H9 (cell line): ENCODE measurements around the gene SLC47A2. TPM values are rescaled to one million over a fixed set of nuclear protein-coding genes. Genes with fewer than 3 reads are reported as not detected.

ENCODE experiments used
- DNase-seq: peaks from one replicate; pipeline ENCODE4 v3.0.0-alpha.2; 2017
- H2AFZ ChIP-seq: one replicate; pipeline ENCODE4 v1.6.1; 2013; ENCODE audit warnings: mild to moderate bottlenecking, low read length, control low read depth, moderate library complexity
- H2AK5ac ChIP-seq: 2 replicates; pipeline ENCODE4 v1.6.1; 2013; ENCODE audit warnings: low read length, control low read depth, mixed read lengths; ENCODE audit not compliant: insufficient read length
- H2BK120ac ChIP-seq: one replicate; pipeline ENCODE4 v1.6.1; 2013; ENCODE audit warnings: low read depth, mild to moderate bottlenecking, low read length, control low read depth, inconsistent platforms; ENCODE audit not compliant: poor library complexity, severe bottlenecking
- H2BK12ac ChIP-seq: 2 replicates; pipeline ENCODE4 v1.6.1; 2013; ENCODE audit warnings: low read length, control low read depth, mixed read lengths, low read depth; ENCODE audit not compliant: insufficient read length
- H2BK15ac ChIP-seq: 2 replicates; pipeline ENCODE4 v1.6.1; 2013; ENCODE audit warnings: low read depth, low read length, control low read depth
- H2BK20ac ChIP-seq: one replicate; pipeline ENCODE4 v1.6.1; 2013; ENCODE audit warnings: low read depth, mild to moderate bottlenecking, low read length, control low read depth, inconsistent platforms; ENCODE audit not compliant: poor library complexity, severe bottlenecking
- H2BK5ac ChIP-seq: 2 replicates; pipeline ENCODE4 v1.6.1; 2013; ENCODE audit warnings: low read length, control low read depth, mixed read lengths; ENCODE audit not compliant: insufficient read length
- H3K14ac ChIP-seq: 2 replicates; pipeline ENCODE4 v1.6.1; 2013; ENCODE audit warnings: low read length, control low read depth; ENCODE audit not compliant: insufficient read depth
- H3K18ac ChIP-seq: 2 replicates; pipeline ENCODE4 v1.6.1; 2013; ENCODE audit warnings: low read depth, mild to moderate bottlenecking, mixed read lengths, low read length, control low read depth; ENCODE audit not compliant: insufficient read length
- H3K23ac ChIP-seq: 2 replicates; pipeline ENCODE4 v1.6.1; 2013; ENCODE audit warnings: low read length, control low read depth, mixed read lengths, low read depth; ENCODE audit not compliant: insufficient read length
- H3K23me2 ChIP-seq: 2 replicates; pipeline ENCODE4 v1.6.1; 2013; ENCODE audit warnings: low read depth, mild to moderate bottlenecking, mixed read lengths, low read length, control low read depth; ENCODE audit not compliant: insufficient read length, poor library complexity, severe bottlenecking
- H3K27ac ChIP-seq: 2 replicates; pipeline ENCODE4 v1.5.1; 2013; ENCODE audit warnings: low read length, control low read depth, mixed read lengths, low read depth; ENCODE audit not compliant: insufficient read length
- H3K27me3 ChIP-seq: 2 replicates; pipeline ENCODE4 v1.6.1; 2013; ENCODE audit warnings: low read length, control low read depth, inconsistent platforms; ENCODE audit not compliant: insufficient read depth
- H3K4ac ChIP-seq: 2 replicates; pipeline ENCODE4 v1.6.1; 2013; ENCODE audit warnings: low read depth, mild to moderate bottlenecking, control low read depth, inconsistent platforms, low read length, moderate library complexity
- H3K4me1 ChIP-seq: 2 replicates; pipeline ENCODE4 v1.6.1; 2013; ENCODE audit warnings: low read length, control low read depth, inconsistent platforms; ENCODE audit not compliant: insufficient read depth
- H3K4me2 ChIP-seq: 2 replicates; pipeline ENCODE4 v1.6.1; 2013; ENCODE audit warnings: low read length, control low read depth, mixed read lengths; ENCODE audit not compliant: insufficient read length, insufficient read depth
- H3K56ac ChIP-seq: 2 replicates; pipeline ENCODE4 v1.6.1; 2013; ENCODE audit warnings: low read depth, mild to moderate bottlenecking, mixed read lengths, low read length, control low read depth; ENCODE audit not compliant: insufficient read length
- H3K79me1 ChIP-seq: 2 replicates; pipeline ENCODE4 v1.6.1; 2013; ENCODE audit warnings: low read depth, mild to moderate bottlenecking, moderate library complexity, low read length, control low read depth, inconsistent platforms; ENCODE audit not compliant: insufficient read depth, poor library complexity, severe bottlenecking
- H3K79me2 ChIP-seq: 2 replicates; pipeline ENCODE4 v1.6.1; 2013; ENCODE audit warnings: low read length, control low read depth, inconsistent platforms; ENCODE audit not compliant: insufficient read depth
- H3K9ac ChIP-seq: 2 replicates; pipeline ENCODE4 v1.6.1; 2013; ENCODE audit warnings: low read length, control low read depth, mixed read lengths; ENCODE audit not compliant: insufficient read length; ENCODE audit errors: extremely low read depth
- H3K9me3 ChIP-seq: one replicate; pipeline ENCODE4 v1.6.1; 2013; ENCODE audit warnings: low read depth, low read length, inconsistent platforms; ENCODE audit not compliant: control insufficient read depth
- H3T11ph ChIP-seq: one replicate; pipeline ENCODE4 v1.6.1; 2013; ENCODE audit warnings: mild to moderate bottlenecking, low read length, control low read depth, inconsistent platforms
- H4K20me1 ChIP-seq: one replicate; pipeline ENCODE4 v1.6.1; 2013; ENCODE audit not compliant: control insufficient read depth, insufficient read length, insufficient read depth
- H4K5ac ChIP-seq: 2 replicates; pipeline ENCODE4 v1.6.1; 2013; ENCODE audit warnings: low read depth, mild to moderate bottlenecking, mixed read lengths, low read length, control low read depth; ENCODE audit not compliant: insufficient read length
- H4K8ac ChIP-seq: replicated peaks from 2 replicates; pipeline ENCODE4 v1.6.1; 2013; ENCODE audit warnings: low read length, control low read depth, mixed read lengths, low read depth; ENCODE audit not compliant: insufficient read length
- H4K91ac ChIP-seq: 2 replicates; pipeline ENCODE4 v1.6.1; 2013; ENCODE audit warnings: low read depth, mild to moderate bottlenecking, moderate library complexity, mixed read lengths, low read length, control low read depth; ENCODE audit not compliant: insufficient read length
- H3K27ac Mint-ChIP-seq, 3 experiments: 2 replicates in 2 of 3; 3 replicates in 1 of 3; pipeline ENCODE4 v1.8.0; 2020 to 2021; ENCODE audit warnings: mixed read lengths in 3 of 3, mild to moderate bottlenecking in 1 of 3, moderate library complexity in 1 of 3
- H3K27me3 Mint-ChIP-seq: 2 replicates; pipeline ENCODE4 v1.8.0; 2021; ENCODE audit warnings: low read depth, mild to moderate bottlenecking, moderate library complexity, mixed read lengths
- H3K36me3 Mint-ChIP-seq, 3 experiments: 2 replicates in 2 of 3; 3 replicates in 1 of 3; pipeline ENCODE4 v1.8.0; 2020 to 2021; ENCODE audit warnings: low read depth in 3 of 3, mixed read lengths in 3 of 3; ENCODE audit not compliant: insufficient read depth in 1 of 3
- H3K4me1 Mint-ChIP-seq, 2 experiments: 2 replicates each; pipeline ENCODE4 v1.8.0; 2020; ENCODE audit warnings: mixed read lengths in 2 of 2
- H3K4me3 Mint-ChIP-seq, 2 experiments: 2 replicates in 1 of 2; 3 replicates in 1 of 2; pipeline ENCODE4 v1.8.0; 2020 to 2021; ENCODE audit warnings: mild to moderate bottlenecking in 2 of 2, mixed read lengths in 2 of 2, moderate library complexity in 1 of 2
- H3K9me3 Mint-ChIP-seq, 2 experiments: 2 replicates in 1 of 2; 3 replicates in 1 of 2; pipeline ENCODE4 v1.8.0; 2020; ENCODE audit warnings: mild to moderate bottlenecking in 2 of 2, mixed read lengths in 2 of 2, moderate library complexity in 1 of 2
- WGBS: extraction: QIAGEN DNeasy Blood & Tissue Kit; methylation state at CpG from one replicate; pipeline ENCODE4 v1.1.7; 2013; ENCODE audit warnings: missing lambda C conversion rate, low lambda C conversion rate, mixed read lengths; ENCODE audit not compliant: insufficient read length; ENCODE audit errors: extremely low coverage; 5-methylcytosine and 5-hydroxymethylcytosine counted together
- total RNA-seq: library from RNA; stranded (reverse); gene quantifications from 2 replicates; pipeline ENCODE4 v1.2.1, GENCODE V29; 2021
- TF ChIP-seq, protein P1 (sequence below): fragments of 200-600 bp; sonication (generic); conservative IDR thresholded peaks from 3 replicates; pipeline ENCODE4 v1.8.0; 2021; ENCODE audit warnings: antibody characterized with exemption, mild to moderate bottlenecking

The SLC47A2 gene
- total RNA-seq, 1 experiment from 2014 or later = not detected

DNA sequence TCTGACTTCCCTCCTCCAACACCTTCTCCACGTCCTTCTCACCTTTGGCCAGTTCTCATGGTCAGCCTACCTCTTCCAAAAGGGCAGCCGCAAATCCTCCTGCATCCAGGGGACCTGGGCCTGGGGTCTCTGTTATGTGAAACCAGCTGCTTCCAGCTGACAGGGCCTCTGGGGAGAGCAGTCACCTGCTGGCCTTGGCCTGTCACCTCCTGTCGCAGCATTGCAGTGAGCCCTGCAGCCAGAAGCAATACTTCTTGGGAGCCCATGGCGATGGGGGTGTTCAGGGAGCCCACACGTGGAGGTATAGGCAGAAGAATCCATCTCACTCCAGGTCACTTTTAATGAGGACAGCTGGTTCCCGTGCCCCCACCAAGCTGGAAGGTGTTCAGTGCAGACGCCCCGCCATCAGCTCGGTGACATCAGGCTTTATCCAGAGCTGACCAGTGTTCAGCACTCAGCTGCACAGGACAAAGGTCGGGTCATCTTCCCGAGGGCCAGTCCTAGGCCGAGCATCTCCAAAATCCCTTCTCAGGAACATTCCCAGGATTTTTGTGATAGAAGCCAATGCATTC lies 1.7 kb upstream of the SLC47A2 start:
- Mint-ChIP-seq H3K4me1 (peaks cover 12 to 22% of the 10 kb centered on the region in 2 experiments), H3K9me3 (no peaks in the 10 kb centered on the region), H3K27ac (peak overlapping the region in 1 of 3 experiments; percentile 47; a peak in 2 of 7 replicates), H3K4me3 (no peak overlapping the region), H3K27me3 (no peaks in the 10 kb centered on the region), H3K36me3 (no peaks in the 10 kb centered on the region)
- Histone ChIP-seq H2AK5ac (no peak overlapping the region), H4K91ac (no peak overlapping the region), H2BK12ac (no peak overlapping the region), H3K27me3 (no peaks in the 10 kb centered on the region), H3K14ac (no peak overlapping the region), H4K20me1 (no peaks in the 10 kb centered on the region), H3K4ac (no peak overlapping the region), H3K9me3 (no peaks in the 10 kb centered on the region), H3K56ac (no peak overlapping the region), H3K79me2 (no peaks in the 10 kb centered on the region), H3K27ac (no peak overlapping the region), H3T11ph (no peak overlapping the region), H3K4me1 (no peaks in the 10 kb centered on the region), H3K23ac (no peak overlapping the region), H4K5ac (no peak overlapping the region), H2BK120ac (no peak overlapping the region), H3K23me2 (no peaks in the 10 kb centered on the region), H3K4me2 (no peak overlapping the region), H3K18ac (no peak overlapping the region), H2AFZ (no peak overlapping the region), H3K79me1 (no peaks in the 10 kb centered on the region), H2BK15ac (no peak overlapping the region), H2BK20ac (no peak overlapping the region), H3K9ac (no peak overlapping the region), H2BK5ac (no peak overlapping the region), H4K8ac (no peak overlapping the region)
- TF ChIP-seq, protein P1, sequence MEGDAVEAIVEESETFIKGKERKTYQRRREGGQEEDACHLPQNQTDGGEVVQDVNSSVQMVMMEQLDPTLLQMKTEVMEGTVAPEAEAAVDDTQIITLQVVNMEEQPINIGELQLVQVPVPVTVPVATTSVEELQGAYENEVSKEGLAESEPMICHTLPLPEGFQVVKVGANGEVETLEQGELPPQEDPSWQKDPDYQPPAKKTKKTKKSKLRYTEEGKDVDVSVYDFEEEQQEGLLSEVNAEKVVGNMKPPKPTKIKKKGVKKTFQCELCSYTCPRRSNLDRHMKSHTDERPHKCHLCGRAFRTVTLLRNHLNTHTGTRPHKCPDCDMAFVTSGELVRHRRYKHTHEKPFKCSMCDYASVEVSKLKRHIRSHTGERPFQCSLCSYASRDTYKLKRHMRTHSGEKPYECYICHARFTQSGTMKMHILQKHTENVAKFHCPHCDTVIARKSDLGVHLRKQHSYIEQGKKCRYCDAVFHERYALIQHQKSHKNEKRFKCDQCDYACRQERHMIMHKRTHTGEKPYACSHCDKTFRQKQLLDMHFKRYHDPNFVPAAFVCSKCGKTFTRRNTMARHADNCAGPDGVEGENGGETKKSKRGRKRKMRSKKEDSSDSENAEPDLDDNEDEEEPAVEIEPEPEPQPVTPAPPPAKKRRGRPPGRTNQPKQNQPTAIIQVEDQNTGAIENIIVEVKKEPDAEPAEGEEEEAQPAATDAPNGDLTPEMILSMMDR = no peak
- WGBS = no CpG with 5 or more reads among the region's 12 CpGs
- DNase-seq = peak; percentile 32
